Measurements from ENCODE around the gene BSN. TPM values are rescaled to one million over a fixed set of nuclear protein-coding genes. Genes with fewer than 3 reads are reported as not detected.

The BSN gene
- total and polyA plus RNA-seq, 2 of the 4 experiments (the other 2 are of a cell fraction): under 0.01 to 0.03 TPM

GRCh38 chr3:49530701-49531100 is 23.6 kb upstream of the BSN start:
- in situ Hi-C loops (cut with MboI; ENCODE audit: low sequenced_read_pairs) (no loop called here), intact Hi-C loops (cut with micrococcal nuclease) (no loop called here), dilution Hi-C loops (cut with HindIII; ENCODE audit: low sequenced_read_pairs, unreplicated experiment) (no loop called here)
- no peak overlapping the region for H2AK5ac ChIP-seq (ENCODE audit: low read depth, low read length)
- H3K27ac ChIP-seq (ENCODE audit: insufficient read depth, low read length): no peak overlapping the region
- no TSS peak for BruUV-seq (replicated peaks)
- no peak overlapping the region for H2BK15ac ChIP-seq (ENCODE audit: low read depth, low read length)
- H3K14ac ChIP-seq (replicated peaks; ENCODE audit: low read depth, low read length): no peak overlapping the region
- no peak for TF ChIP-seq BHLHE40 (IDR thresholded peaks at IDR 0.05; ENCODE audit: low read depth, low read length)
- no peak for TF ChIP-seq CHD1 (IDR thresholded peaks at IDR 0.05; ENCODE audit: low read depth, low read length)
- no peak for TF ChIP-seq CEBPB (IDR thresholded peaks at IDR 0.05; ENCODE audit: low read depth, low read length)
- no peak for TF ChIP-seq MAFK (IDR thresholded peaks at IDR 0.05; ENCODE audit: low read depth, low read length)
- TF ChIP-seq RFX5 (IDR thresholded peaks at IDR 0.05; ENCODE audit: low read depth, low read length): no peak
- no peak for TF ChIP-seq USF2 (IDR thresholded peaks at IDR 0.05; ENCODE audit: low read depth, low read length)
- no peak for TF ChIP-seq CTCF (conservative IDR thresholded peaks at IDR 0.05; ENCODE audit: low read depth, low read length)
- no peak for TF ChIP-seq ELK1 (IDR thresholded peaks at IDR 0.05; ENCODE audit: borderline replicate concordance, low read depth, low read length)
- TF ChIP-seq MXI1 (IDR thresholded peaks at IDR 0.05; ENCODE audit: borderline replicate concordance, low read depth, low read length): no peak
- TF ChIP-seq POLR2A (IDR thresholded peaks at IDR 0.05; ENCODE audit: low read depth, low read length): no peak
- no peak for TF ChIP-seq RCOR1 (IDR thresholded peaks at IDR 0.05; ENCODE audit: insufficient replicate concordance, low read length)
- H2AK9ac ChIP-seq (replicated peaks; ENCODE audit: low read depth, low read length, poor library complexity): no peak overlapping the region
- no peak overlapping the region for H3K9ac ChIP-seq (ENCODE audit: low read depth, low read length)
- H2AFZ ChIP-seq (replicated peaks; ENCODE audit: low read length, poor library complexity): no peak overlapping the region
- ChIA-PET CTCF (no interaction called here), POLR2A (ENCODE audit: unreplicated experiment) (no interaction called here)
- ATAC-seq (ENCODE audit: low read depth): no peak
- H3K9me1 ChIP-seq (ENCODE audit: insufficient read depth, low read length): peaks cover 8% of the 10 kb centered on the region; the same call in 1 of the 2 replicates
- H3K56ac ChIP-seq (ENCODE audit: extremely low read depth, insufficient read depth, low read length): no peak overlapping the region
- no peaks in the 10 kb centered on the region for H3K9me3 ChIP-seq (ENCODE audit: control insufficient read depth, insufficient read depth, low read length)
- H4K8ac ChIP-seq (ENCODE audit: low read depth in 2 of 2, low read length in 2 of 2): no peak overlapping the region
- no peak overlapping the region for H2BK20ac ChIP-seq (ENCODE audit: low read depth, low read length)
- WGBS, 2 experiments (ENCODE audit: extremely low coverage in 2 of 2, insufficient read length in 1 of 2): 83% methylated on average over 1 of the region's 8 CpGs; no CpG with 5 or more reads in 1 of the 2 experiments
- no peak overlapping the region for H3K4ac ChIP-seq (ENCODE audit: low read depth, low read length)
- peaks cover 0 to 3% of the 10 kb centered on the region in 2 experiments; a peak in 3 of 4 replicates for H3K79me1 ChIP-seq (ENCODE audit: low read depth in 1 of 2, low read length in 2 of 2)
- H2BK5ac ChIP-seq (ENCODE audit: low read depth, low read length, poor library complexity, severe bottlenecking): no peak overlapping the region
- H4K5ac ChIP-seq (ENCODE audit: low read depth, low read length): no peak overlapping the region
- no peak overlapping the region for H3K4me2 ChIP-seq (ENCODE audit: low read depth, low read length)
- no peak overlapping the region for H2BK120ac ChIP-seq (ENCODE audit: low read depth, low read length)
- no peak for DNase-seq
- no peak overlapping the region for H4K91ac ChIP-seq (ENCODE audit: insufficient read depth, low read depth, low read length)
- no peak overlapping the region for H3K23ac ChIP-seq (ENCODE audit: low read depth, low read length)
- H3K4me3 ChIP-seq (ENCODE audit: insufficient read depth, low read depth, low read length): no peak overlapping the region
- no peak overlapping the region for H3K18ac ChIP-seq (ENCODE audit: low read depth, low read length)
- H3K4me1 ChIP-seq (ENCODE audit: control insufficient read depth, insufficient read depth, low read length): peaks cover 2% of the 10 kb centered on the region; the same call in 1 of the 2 replicates
- H3K27me3 ChIP-seq (ENCODE audit: control insufficient read depth, insufficient read depth, low read length): no peaks in the 10 kb centered on the region
- H3K36me3 ChIP-seq (ENCODE audit: control insufficient read depth, insufficient read depth, low read length): peaks cover 17% of the 10 kb centered on the region
- no peaks in the 10 kb centered on the region; the same call in 1 of the 2 replicates for H4K20me1 ChIP-seq (ENCODE audit: insufficient read depth, low read length)

Data from IMR-90 (cell line).